GM19023 (cell line): ENCODE data around the gene SAMD11.
"Not testable (repeated sequence)": the region's sequence is repeated elsewhere in the genome, so short reads cannot be mapped to it uniquely, and the experiment has no call there.

Source experiments
- ATAC-seq: cut with Tn5 transposase; IDR thresholded peaks from one replicate; pipeline ENCODE4 v1.9.1; 2021; ENCODE audit warnings: mild to moderate bottlenecking, moderate library complexity; ENCODE audit not compliant: unreplicated experiment

The SAMD11 gene

DNA sequence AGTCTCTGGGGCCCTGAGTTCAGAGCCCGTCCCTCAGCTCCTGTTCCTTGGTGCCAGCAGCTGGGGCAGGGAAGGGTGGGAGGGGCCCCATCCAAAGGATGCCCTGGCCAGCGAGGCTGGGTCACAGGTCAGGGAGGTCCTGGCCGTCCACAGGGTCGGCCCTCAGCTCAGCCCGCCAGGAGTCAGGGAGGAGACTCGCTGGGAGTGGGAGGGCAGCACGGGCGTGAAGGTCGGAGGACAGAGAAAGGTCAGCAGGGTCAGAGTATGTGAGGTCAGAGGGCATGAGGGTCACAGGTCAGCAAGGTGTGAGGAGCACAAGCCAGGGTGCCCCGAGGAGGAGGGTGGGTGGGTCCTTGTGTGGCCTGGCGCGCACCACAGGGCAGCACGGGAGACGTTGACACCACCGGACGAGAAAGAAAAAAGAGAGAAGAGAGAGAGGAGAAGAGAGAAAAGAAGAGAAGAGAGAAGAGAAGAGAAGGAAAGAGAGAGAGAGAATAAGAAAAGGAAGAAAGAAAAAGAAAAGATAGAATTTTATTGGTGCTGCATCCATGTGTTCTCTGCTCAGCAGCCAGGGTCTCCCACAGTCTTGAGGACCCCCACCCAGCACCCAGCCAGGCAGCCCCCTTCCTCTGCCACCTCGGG lies 51.1 kb downstream of the SAMD11 start:
- ATAC-seq: no peak

DNA sequence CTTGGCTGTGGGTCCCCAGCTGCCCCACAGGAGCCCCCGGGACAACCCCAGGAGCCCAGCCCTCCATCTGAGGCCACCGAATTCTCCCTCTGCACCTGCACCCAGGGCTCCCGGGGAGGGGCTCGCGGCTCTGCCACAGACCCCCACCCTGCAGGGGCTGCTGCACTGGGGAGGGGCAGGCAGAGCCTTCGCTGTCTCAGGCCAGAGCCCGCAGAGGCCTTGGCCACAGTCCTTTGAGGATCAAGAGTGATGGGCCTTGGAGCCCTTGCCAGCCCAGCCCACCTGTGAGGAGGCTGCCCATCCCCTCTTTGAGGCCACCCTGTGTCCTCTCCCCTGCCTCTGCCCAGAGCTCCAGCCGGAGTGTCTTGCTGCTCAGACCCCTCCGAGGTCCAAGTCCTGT lies 51.6 kb downstream of the SAMD11 start:
- ATAC-seq: no peak

GRCh38 chr1:975896-976683 lies 52.4 kb downstream of the SAMD11 start:
- no peak for ATAC-seq

GRCh38 chr1:976791-977190 lies 53.1 kb downstream of the SAMD11 start:
- ATAC-seq: not testable (repeated sequence)

DNA sequence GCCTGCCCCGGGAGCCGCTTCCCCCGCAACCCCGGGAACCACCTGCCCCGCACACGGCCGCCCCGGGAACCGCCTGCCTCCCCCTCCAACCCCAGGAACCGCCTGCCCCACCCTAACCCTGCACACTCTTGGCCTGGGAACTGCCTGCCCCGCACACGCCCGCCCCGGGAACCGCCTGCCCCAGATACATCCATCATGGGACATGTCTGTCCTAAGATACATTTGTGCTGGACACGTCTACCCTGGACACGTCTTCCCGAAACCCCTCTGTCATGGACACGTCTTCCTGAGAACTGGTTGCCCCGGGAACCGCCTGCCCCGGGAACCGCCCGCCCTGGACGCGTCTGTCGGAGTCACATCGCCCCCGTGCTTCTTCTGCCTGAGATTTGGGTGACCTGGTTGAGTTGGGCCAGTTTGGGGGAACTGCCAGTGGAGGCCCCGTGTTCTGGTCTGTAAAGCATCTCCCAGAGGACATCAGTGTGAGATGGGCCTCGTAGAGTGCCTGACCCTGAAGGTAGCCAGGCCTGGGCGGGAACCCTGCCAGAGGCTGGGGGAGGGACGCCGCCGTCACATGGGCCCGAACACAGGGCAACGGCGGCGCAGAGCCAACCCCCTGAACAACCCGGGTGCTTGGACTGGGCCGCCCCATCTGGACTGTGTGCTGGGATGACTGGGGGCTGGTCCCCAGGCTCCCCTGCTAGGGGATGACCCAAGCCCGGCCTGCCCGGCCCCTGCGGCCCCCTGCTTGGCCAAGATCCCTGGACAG lies 54.5 kb downstream of the SAMD11 start:
- no peak for ATAC-seq

DNA sequence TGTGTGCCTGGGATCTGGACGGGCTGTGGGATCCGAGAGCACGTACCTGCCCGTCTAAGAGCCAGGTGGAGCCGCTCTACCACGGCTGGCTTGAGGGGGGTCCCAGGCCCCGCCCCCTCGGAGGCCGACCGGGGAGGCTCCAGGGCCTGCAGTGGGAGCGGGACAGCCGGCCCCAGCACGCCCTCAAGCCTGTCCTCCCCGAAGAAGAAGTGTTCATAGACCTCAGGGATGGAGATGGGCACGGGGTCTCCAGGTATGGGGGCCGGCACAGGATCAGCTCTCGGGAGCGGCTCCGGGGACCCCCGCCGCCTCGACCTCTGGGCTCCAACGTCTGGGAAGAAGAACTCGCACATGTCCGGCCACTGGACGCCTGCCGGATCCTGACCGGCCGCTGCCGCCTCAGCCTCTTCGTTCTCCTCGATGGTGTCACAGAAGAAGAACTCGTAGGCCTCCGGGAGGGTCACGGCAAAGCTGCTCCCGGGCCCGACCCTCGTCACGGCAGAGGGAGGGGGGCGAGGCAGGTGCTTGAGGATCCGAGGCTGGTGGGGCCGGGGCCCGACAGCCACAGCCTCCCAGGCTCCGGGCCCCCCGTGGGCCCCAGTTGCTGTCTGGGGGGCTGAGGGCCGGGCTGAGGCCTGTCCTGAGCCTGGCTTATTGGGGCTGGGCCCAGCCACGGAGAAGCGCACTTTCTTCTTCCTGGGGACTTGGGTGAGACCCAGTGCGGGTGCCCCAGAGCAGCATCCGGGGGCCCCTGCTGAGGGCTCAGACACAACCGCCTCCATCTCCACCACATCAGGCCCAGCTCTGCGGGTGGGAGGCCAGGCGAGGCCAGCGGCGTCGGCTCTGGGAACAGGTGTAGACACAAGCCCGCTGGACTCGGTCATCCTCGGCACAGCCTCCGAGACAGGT lies 55.4 kb downstream of the SAMD11 start:
- no peak for ATAC-seq

GRCh38 chr1:979744-980072 lies 56.0 kb downstream of the SAMD11 start:
- ATAC-seq: no peak

GRCh38 chr1:980137-980571 lies 56.4 kb downstream of the SAMD11 start:
- no peak for ATAC-seq

DNA sequence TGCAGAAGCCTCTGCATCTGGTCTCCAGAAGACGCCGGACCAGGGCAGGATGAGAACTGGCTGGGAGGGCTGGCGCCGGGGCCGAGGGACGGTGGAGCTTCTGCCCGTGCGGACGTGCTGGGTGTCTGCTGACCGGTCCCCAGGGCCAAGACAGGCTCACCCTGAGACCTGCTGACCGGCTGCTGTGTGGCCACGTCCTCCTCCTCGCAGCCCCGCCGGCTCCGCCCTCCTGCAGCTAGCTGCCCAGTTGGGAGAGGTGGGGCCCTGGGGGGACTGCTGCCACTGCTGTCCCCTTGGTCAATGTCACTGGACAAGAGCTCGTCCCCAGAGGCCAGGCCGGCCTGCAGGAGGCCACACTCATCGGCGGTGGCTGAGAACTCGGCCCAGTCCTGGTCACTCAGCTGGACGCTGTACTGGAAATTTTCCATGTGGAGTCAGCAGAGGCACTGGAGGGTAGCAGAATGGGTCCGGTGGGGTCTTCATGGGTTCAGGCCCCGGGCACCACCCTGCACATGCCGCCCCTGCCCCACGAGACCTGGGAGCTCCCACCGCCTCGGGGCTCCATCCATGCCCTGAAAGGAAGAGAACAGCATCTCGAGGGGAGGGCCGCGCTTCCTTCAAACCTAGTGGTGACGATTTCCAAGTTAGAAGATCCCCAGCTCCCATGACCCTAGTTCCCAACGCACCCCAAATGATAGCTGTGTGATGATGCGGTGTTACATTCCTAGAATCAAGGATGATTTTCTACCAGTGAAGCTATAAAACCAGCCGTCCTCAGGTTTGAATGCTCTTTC lies 57.1 kb downstream of the SAMD11 start:
- ATAC-seq: no peak

- ATAC-seq: no peak
These were observed 57.8 kb downstream of the SAMD11 start for GRCh38 chr1:981491-981954.

- no peak for ATAC-seq
These were observed 58.3 kb downstream of the SAMD11 start, which contains the start of gene PERM1 for GRCh38 chr1:981955-982558. TSS of gene PERM1 (minus strand) at chr1:982093. CDS start at chr1:981029, 1,064 bp downstream.

- ATAC-seq: no peak
These were observed 59.2 kb downstream of the SAMD11 start for GRCh38 chr1:982765-983436.

DNA sequence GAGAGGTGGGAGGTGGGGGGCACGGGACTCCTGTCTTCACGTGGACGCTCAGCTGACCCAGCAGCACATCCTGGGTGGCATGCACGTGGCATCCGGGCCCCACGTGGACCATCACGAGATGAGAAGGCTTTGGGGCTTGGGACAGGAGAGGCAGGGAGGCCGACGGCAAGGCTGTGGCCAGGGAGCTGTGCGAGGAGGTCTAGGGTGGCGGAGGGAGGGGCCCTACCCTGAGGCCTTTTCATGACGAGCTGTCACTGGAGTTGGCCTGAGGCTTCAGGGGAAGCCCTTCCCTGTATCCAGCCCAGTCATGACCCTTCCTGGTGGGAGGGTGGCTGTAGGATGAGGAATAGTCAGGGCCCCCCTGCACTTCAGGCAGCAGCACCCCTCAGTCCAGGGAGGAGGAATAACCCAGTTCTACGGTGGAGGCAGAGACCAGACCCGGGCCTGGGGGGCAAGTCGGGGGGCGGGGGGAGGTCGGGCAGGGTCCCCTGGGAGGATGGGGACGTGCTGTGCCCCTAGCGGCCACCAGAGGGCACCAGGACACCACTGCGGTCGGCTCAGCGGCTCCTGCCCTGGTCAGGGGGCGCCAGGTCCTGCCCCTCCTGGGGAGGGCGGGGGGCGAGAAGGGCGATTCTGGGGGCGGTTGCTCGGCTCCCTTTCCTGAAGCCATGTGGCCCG lies 60.2 kb downstream of the SAMD11 start:
- ATAC-seq: no peak

GRCh38 chr1:984476-984814 lies 60.7 kb downstream of the SAMD11 start:
- ATAC-seq: no peak

- no peak for ATAC-seq
These were observed 61.4 kb downstream of the SAMD11 start for GRCh38 chr1:985126-985525.

DNA sequence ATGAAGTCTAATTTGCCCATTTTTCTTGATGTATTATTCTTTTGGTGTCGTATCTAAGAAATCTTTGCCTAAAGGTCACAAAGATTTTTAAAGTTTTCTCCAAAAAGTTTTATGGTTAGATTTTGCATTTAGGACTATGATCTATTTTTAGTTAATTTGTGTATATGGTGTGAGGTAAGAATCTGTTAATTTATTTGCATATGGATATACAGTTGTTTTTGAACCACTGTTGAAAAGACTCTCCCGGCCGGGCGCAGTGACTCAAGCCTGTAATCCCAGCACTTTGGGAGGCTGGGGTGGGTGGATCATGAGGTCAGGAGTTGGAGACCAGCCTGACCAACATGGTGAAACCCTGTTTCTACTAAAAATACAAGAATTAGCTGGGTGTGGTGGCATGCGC lies 64.3 kb downstream of the SAMD11 start:
- ATAC-seq: not testable (repeated sequence)

GRCh38 chr1:991275-991674 lies 67.6 kb downstream of the SAMD11 start:
- not testable (repeated sequence) for ATAC-seq

- ATAC-seq: no peak
These were observed 68.2 kb downstream of the SAMD11 start for GRCh38 chr1:991895-992294.
